GM19328 (cell line): ENCODE data around the gene NRP1.
"Not testable (repeated sequence)": the region's sequence is repeated elsewhere in the genome, so short reads cannot be mapped to it uniquely, and the experiment has no call there.

ENCODE experiments used
- ATAC-seq: cut with Tn5 transposase; IDR thresholded peaks from one replicate; pipeline ENCODE4 v1.9.1; 2021; ENCODE audit warnings: mild to moderate bottlenecking, moderate library complexity; ENCODE audit not compliant: unreplicated experiment

Gene NRP1

DNA sequence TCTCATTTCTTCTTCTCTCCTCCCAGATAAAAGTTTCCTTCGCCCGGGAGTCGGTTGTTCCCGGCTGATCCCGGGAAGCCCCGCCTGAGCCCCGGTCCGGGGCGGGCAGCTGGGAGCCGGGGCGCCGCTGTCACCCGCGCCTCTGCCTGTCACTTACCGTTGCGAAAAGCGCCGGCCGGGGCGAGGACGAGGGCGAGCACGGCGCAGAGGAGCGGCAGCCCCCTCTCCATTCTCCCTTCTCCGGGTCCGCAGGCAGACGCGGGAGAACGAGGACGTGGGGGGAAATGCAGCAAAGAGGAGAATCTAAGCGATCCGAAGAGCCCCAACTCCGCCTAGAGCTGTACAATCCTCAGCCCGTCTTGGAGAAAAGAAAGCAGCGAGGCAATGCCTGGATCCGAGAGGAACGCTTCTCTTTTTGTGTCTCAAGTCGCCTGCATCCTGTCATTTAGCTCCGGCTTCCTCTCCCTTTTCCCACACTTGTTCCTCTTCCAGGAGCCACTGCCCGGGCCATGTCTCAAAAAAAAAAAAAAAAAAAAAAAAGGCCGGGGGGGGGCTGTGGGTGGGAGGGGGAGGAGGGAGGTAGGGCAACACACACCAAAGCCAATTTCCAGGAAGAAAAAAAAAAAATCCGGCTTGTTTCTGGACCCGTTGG is at the start of gene NRP1:
Gene NRP1 (minus strand): TSS at position 515 of the 652 bp plus-strand sequence. CDS start 285 bp downstream, at position 230.
- ATAC-seq = no peak

DNA sequence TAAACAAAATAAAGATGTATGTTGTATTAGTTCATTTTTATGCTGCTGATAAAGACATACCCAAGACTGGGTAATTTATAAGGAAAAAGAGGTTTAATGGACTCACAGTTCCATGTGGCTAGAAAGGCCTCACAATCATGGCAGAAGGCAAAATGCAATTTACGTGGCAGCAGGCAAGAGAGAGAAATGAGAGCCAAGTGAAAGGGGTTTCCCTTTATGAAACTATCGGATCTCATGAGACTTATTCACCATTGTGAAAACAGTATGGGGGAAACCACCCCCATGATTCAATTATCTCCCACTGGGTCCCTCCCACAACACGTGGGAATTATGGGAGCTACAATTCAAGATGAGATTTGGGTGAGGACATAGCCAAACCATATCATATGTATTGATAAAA is 49.7 kb upstream of the NRP1 start:
- not testable (repeated sequence) for ATAC-seq

DNA sequence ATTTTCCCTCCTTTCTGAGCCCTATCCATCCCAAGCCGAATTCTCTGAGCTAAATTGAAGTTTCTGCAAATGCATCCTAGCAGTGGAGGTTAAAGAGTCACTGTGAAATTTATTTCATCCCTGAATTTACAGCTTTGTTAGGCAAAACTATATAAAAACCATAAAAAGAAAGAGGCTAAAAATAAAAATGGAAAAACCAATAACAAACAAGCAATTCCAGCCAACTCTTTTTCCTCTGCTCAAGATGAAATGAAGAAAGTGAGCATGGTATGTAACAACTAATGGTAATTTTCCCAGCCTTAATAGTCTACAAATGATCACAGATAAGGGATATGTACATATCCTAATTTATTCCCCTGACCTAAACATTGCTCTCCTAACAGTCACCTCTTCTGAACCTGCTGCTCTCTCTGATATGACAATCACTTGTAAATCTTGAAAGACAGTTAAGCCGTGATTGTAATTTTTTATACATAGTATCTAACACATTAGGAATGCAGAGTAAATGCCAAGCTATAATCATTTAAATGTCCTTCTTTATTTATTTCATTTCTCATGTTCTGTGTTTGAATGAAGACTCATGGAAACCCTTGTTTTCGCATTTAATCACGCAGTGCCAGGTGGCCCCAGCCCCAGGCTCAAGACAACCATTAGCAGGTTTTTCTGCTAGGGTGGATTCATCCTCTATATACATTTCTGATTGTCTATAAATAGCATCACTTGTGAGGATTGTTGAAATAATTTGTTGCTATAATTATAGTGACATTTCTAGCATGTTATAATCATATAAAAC is 48.6 kb upstream of the NRP1 start:
- no peak for ATAC-seq

DNA sequence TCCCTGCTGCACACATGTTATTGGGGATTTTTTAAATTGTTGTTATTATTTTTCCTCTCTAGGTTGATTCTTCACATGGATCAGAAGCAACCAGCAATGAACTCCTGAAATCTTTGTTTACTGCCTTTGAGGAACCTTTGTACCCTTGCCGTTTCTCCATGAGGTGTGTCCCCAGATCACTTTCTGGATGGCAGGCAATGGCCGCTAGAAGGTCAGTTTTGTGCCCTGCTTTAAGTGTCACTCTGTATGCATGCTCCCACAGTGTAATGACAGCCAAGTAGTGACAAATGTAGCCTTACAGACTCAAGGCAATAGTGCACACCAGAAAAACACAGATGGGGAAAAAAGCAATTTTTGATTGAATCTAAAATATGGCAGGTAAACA is 47.7 kb upstream of the NRP1 start:
- no peak for ATAC-seq

DNA sequence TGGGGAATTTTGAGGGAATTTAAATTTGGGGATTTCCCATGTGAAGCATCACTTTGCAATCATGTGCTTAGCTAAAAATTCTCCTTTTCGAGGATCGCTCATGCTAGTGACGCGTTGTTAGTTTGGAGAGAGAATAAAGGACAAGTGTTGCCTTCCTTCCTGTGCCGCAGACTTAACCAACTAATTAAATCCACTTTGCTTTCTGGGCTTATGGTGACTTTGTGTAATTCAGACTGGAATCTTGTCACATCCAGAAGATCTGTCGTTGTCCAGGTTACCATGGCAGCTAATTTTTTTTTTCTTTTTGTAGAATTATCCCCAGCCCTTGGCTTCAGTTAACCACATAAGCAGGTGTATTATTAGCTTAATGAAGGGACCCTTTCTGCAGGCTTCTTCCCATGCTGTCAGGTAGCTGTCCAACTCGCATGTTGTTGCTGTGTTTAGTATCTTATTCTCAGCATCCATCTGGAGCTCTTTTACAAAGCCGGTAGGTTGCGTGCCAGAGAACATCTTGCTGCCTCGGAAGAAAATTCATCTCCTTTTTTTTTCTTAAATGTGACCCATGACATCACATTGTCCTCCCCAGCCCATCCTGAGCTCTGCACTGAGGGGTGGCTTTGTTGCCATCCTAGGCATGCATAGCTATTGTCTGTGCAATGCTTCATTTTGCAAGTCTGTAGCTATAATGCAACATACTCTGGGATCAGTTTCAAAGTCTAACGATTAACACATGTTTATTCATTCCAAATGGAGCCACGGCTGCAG is 47.2 kb upstream of the NRP1 start:
- no peak for ATAC-seq

DNA sequence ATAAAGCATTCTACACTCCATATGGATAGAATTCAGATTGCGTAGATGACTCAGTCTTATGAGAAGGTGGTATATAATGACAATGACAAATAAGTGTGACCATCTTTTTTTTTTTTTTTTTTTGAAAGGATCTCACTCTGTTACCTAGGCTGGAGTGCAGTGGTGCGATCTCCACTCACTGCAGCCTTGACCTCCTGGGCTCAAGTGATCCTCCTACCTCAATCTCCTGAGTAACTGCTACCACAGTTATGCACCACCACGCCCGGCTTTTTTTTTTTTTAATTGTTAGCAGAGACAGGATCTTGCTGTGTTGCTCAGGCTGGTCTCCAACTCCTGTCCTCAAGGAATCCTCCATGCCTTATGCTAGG is 43.2 kb upstream of the NRP1 start:
- ATAC-seq = no peak

DNA sequence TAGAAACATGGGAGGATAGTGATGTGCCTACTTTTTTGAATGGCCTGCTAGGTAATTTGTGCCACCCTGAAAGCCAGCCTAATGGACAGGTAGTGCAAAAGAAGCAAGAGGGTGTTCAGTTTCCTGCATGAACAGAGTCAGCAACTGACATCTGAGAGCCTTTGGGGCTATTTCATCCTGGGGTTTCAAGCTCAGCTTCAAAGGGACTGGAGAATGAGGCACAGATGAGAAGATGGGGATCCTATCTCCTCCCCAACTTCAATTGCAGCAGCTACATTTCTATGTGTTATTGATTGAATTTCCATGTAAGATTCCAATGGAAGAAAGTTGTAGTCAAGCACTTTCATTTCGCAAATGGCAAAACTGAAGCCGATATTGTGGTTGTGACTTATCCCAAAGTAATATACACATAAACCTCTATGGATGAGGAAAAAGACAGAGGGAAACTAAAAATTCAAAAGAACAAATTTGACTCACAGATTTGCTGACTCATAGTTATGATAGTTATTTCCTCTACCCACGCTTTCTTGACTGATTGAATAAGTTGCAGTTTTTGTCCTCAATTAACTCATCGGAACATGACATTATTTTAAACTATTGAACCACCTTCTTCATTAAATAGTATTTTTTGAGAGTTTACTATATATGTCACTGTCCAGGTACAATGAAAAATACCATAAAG is 42.6 kb upstream of the NRP1 start:
- no peak for ATAC-seq

DNA sequence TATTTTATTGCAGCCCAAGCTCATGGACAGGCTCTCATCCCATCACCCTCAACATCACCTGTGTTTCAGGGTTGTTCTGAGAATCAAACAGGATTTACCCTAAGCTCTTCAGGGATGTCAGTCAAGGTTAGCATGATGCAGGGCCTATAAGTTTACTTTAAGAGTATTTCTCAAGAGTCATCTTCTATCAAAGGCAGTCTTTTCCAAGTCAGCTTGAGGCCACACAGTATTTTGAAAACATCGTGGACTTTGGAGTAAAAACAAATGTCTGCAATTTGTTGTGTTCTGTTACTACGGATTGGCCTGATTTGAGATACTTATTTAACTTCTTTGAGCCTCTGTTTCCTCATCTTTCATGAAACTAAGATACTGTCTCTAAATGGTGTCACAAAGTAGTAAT is 42.0 kb upstream of the NRP1 start:
- no peak for ATAC-seq

DNA sequence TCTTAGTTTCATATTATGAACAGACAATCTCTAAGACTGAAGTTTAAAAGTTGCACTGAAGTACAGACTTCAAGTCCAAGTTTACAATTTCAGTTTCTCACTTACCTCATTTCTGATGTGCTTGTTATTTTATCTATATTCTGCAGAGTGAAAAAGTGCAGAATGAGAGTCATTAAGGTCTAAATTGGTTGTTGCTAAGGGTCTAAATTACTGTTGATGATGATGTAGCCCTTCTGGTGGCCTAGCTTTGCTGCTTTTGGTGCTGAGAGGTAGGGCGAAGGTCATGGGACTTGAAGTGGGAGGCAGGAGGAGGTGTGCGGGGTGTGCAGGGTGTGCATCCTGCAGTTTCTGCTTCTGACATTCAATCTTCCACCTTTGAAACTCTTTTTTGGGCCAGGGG is 38.8 kb upstream of the NRP1 start:
- ATAC-seq = no peak

DNA sequence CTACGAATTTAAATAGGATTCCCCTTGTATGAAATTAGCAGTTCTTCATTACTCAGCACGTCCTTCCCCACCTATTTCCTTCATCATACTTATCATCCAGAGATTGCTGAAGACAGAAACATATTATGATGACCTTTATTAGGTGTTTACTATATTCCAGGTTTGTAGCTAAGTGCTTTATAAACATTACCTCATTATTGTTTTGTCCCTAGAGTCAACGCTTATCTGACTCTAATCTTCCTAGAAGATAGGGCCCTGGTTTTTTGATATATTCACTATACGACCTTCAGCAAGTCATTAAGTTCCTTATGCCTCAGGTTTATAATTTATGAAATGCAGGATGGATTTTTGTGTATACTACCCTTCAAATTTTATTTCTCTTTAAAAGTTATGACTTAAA is 36.8 kb upstream of the NRP1 start:
- ATAC-seq = no peak

DNA sequence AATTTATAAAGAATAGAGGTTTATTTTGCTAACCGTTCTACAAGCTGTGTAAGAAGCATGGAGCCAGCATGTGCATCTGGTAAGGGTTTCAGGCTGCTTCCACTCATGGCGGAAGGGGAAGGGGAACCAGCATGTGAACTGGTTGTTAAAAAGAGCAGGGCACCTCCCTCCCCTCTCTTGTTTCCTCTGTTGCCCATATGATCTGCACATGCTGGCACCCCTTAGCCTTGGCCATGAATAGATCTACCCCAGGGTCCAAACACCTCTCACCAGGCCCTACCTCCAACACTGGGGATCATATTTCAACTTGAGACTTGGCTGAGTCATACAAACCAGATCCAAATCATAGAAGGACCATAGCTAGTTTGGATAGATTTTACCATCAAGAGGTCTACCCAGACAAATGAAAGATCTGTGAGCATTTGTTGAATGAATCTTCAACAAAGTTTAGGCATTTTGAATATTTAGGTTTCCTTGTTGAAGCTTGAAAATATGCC is 36.0 kb upstream of the NRP1 start:
- no peak for ATAC-seq

DNA sequence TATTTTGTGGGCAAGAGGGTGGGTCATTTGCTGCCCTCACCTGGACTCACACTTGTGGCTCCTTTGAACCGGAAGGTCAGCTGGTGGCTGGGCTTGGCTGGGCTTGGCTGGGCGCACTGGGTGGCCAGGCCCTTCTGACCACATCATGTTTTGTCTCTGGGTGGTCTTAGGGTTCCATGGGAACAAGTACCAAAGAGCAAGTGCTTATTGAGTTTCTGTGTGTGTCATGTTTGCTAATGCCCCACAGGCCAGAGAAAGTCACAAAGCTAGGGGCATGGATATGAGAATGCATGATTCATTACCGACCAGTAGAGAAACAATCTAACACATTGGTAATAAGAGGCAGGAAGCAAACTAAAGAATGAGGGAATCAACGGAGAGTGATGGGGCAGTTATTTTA is 33.6 kb upstream of the NRP1 start:
- ATAC-seq = no peak

DNA sequence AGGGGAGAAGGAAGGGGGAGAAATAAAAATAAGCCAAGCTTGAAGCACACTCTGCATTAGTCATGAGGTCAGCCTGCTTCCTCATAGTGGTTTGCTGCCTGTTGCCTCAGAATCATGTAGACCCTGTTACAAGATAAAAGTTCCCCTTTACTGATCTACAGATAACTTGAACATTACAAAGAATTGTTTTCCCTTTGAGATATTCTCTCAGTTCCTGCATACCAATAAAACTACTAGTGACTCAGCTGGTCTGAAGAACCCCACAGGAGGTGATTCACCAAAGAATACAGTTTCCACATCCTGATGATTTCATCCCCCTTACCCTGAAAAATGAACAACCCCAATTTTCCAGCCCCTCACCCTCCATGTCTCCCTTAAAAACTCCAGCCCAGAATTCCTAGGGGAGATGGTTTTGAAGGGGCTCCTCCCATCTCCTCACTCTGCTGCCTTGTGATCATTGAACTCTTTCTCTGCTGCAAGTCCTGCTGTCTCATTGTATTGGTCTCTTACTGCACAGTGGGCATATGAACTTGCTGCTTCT is 31.5 kb upstream of the NRP1 start:
- no peak for ATAC-seq

DNA sequence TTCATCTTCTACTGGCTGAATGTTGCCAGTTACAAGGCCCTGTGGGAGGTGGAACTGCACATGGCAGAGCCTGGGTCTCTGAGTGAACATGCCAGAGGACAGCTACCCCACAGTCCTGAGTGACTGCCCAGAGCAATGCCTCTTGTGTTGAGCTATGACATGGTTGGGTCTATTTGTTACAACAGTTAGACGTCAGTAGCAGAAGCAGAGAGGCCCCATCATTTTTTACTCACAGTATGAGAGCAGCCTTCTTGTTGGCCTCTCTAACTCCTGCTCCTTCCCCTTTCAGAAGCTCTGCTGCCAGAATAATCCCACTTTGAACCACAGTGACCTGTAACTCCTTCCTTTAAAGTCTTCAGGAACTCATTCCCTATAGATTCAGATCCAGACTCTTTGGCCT is 30.8 kb upstream of the NRP1 start:
- no peak for ATAC-seq

DNA sequence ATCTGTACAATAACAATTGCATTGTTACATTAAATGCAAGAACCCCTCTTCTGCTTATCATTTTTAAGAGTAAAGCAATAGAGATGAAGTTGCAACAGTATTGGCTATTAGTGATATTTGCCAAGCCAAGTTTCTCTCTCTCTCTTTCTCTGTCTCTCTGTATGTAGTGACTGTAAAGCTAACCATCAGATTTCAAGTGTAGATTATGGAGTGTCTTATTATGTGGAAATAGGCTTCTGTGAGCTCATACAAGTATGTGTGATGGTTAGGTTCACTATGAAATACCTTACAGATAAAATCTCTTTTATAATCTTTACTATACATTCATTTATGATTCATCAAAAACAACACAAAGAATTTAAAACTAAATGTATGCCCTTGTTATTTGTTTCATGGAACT is 28.6 kb upstream of the NRP1 start:
- ATAC-seq = no peak

DNA sequence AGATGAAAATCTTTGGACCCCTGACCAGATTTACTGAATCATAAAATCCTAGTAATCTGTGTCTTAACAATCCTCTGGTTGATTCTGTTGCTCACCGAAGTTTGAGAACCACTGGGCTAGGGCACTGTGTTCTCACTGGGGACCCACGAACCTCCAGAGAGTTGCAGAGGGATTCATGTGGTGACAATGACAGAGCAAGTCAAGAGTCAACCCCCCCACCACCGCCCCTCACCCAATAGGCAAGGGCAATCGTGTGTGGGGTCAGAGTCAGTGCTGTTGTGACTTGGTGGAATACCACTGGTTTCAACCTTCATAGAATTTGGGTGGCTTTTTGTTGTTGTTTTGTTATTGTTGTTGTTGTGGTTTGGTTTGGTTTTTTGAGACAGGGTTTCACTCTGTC is 23.5 kb upstream of the NRP1 start:
- no peak for ATAC-seq

DNA sequence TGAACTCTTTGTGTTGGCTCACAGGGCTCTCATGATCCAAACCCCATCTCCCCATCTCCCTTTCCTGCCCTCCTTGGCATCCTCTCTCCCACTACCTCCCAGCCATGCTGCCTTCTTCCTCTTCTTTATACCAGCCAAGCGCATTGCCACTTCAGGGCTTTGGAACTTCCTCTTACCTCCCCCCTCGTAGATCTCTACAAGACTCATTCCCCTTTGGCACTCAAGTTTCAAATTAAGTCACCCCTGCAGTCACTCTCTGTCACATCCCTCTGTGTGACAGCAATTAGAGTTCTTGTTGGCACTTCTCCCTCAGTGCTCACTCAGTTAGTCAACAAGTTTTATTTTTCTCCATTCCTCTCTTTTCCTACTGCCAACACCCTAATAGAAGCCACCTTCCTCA is 20.8 kb upstream of the NRP1 start:
- ATAC-seq = no peak

DNA sequence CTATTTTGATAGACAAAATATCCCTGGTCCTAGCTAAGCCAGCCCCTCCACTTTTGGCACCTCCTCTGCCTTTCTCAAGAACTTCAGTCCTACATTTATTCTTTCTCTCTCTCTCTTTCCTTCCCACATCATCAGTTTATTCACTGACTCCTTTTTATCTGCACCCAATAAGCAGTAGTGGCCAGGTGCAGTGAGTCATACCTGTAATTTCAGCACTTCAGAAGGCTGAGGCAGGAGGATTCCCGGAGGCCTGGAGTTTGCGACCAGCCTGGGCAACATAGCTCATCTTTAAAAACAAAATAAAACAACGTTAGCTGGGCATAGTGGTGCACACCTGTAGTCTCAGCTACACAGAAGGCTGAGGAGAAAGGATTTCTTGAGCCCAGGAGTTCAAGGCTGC is 19.4 kb upstream of the NRP1 start:
- ATAC-seq = no peak

DNA sequence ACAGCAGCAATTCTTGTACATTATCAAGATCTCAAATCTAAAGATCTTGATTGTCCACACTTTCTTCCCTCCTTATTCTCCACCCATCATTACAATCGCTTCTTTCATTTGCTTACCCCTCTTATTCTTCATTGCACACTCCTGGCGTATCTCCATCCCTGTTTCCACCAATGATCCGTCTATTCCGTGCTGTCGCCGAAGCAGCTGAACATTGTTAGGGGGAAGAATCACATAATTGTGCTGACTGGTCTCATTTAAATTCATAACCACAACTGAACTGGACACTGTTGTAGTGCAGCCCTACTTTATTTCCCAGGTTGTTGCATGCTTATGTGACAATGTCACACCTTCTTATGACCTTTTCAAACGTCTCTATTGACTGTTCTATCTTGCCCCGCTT is 18.9 kb upstream of the NRP1 start:
- no peak for ATAC-seq

DNA sequence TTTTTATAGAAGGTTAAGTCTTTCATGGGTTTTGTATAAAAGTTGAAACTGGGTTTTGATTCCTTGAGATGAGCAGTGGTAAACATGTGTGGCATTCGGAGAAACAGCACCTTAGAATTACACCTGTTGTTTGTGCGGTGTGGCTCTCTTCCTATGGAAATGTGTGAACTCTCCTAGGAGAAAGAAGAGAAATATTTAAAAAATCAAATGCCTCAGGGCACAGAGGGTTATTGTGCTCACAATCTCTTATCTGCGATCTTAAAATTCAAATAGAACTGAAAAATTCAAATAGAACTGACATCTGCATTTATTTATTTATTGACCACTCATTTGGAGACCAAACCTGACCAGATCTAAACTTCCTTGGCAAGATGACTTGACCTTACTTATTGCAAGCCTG is 18.1 kb upstream of the NRP1 start:
- ATAC-seq = no peak

DNA sequence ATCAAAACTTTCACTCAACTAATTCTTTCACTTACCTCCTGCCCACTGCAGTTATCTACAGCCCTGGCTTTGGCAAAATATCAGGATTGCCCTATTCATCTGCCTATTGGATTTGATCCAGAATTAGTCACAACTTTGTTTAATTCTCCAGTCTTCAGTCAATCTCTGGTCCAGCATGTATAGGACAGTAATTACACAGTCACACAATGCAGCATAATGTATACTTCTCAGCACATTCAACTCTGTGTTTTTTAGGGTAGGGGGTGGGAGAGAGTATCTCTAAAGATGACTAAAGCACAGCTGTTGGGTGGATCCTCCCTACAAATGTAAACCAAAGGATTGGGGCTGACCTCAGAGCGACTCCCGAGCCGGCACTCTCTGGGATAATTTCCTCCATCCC is 17.7 kb upstream of the NRP1 start:
- ATAC-seq = no peak
